ENCODE results near the gene SLC2A6.

- TF ChIP-seq CTCF (IDR thresholded peaks at IDR 0.05 in 2 of 3, conservative IDR thresholded peaks at IDR 0.05 in 1 of 3; ENCODE audit: borderline replicate concordance in 1 of 3, insufficient read depth in 1 of 3, low read depth in 2 of 3, low read length in 2 of 3) (peak in 2 of 3 experiments; percentile 29 to 42; a peak in 3 of 6 replicates), POLR2AphosphoS5 (IDR thresholded peaks at IDR 0.05; ENCODE audit: low read depth, low read length) (no peak), ZNF274 (IDR thresholded peaks at IDR 0.05; ENCODE audit: low read depth, low read length) (no peak), POLR2A (IDR thresholded peaks at IDR 0.05; ENCODE audit: borderline replicate concordance, extremely low read depth, insufficient read depth, insufficient read length) (no peak)
These were observed 57.0 kb downstream of the SLC2A6 start, which contains the start of gene ADAMTS13 for GRCh38 chr9:133421615-133422542.

Data from HCT116 (cell line).